Tibial artery (tissue), 4 donors: Measurements from ENCODE around the gene TOMM40.
A peak's percentile ranks its signal among the peaks of the same experiment; 100 is the strongest.
"Not testable (repeated sequence)": the region's sequence is repeated elsewhere in the genome, so short reads cannot be mapped to it uniquely, and the experiment has no call there.

Experiments
- DNase-seq, 2 donors: peaks; one replicate each; pipeline ENCODE4 v3.0.0-alpha.2; 2019
- H3K27ac ChIP-seq, 2 donors: fragments of 200-600 bp; sonication (generic) in 1 of 2; 1 replicate in 1 of 2; 2 replicates in 1 of 2; pipeline ENCODE4 v1.5.1; 2018 to 2019; ENCODE audit warnings: mild to moderate bottlenecking in 1 of 2
- H3K27me3 ChIP-seq, 2 donors: fragments of 200-600 bp; sonication (generic) in 1 of 2; one replicate each; pipeline versions ENCODE4 v1.5.1 to v1.6.0; 2016 to 2019
- H3K36me3 ChIP-seq, 3 donors: fragments of 200-600 bp; sonication (generic) in 2 of 3; one replicate each; pipeline ENCODE4 v1.5.1; 2016 to 2019; ENCODE audit warnings: mild to moderate bottlenecking in 2 of 3
- H3K4me1 ChIP-seq, 4 donors: fragments of 200-600 bp; sonication (generic) in 2 of 4; 1 replicate in 3 of 4; 2 replicates in 1 of 4; pipeline ENCODE4 v1.5.1; 2016 to 2019
- H3K4me3 ChIP-seq, 2 donors: fragments of 200-600 bp; sonication (generic) in 1 of 2; 1 replicate in 1 of 2; 2 replicates in 1 of 2; pipeline ENCODE4 v1.5.1; 2018 to 2019; ENCODE audit warnings: mild to moderate bottlenecking in 2 of 2
- H3K9me3 ChIP-seq, 3 donors: fragments of 200-600 bp; sonication (generic) in 1 of 3; one replicate each; pipeline ENCODE4 v1.5.1; 2016 to 2019
- CTCF ChIP-seq, 2 experiments: fragments of 200-600 bp in 1 of 2; fragments of 450-650 bp in 1 of 2; IDR thresholded peaks; one replicate each; pipeline ENCODE4 v1.5.1; 2017 to 2019; ENCODE audit warnings: antibody characterized with exemption in 2 of 2, mild to moderate bottlenecking in 1 of 2, moderate library complexity in 1 of 2
- intact Hi-C: fragments of 100-400 bp; cut with DNase I; formaldehyde crosslinking; loops from one replicate; pipeline ENCODE4 v1.15.0; 2023; ENCODE audit warnings: low total_unique reads

Gene TOMM40

DNA sequence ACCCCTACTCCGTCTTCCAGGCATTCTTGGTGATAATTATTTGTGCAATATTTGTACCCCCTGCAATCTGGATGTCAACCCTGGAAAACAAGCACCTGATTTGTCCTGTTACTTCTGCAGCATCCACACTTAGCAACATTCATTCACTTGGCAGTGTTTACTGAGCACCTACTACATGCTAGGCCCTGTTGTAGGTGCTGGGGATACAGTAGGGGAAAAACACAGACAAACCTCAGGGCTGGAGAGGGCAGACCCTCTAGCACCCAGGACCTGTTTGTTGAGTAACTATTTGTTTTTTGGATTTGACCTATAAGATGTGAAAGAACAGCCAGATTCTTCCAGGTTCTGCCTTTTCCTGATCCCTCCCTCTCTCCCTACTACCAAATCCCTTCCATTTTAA, 35.4 kb upstream of the TOMM40 start:
- H3K27ac ChIP-seq = no peak overlapping the region
- no peak for DNase-seq
- peaks cover 0 to 19% (median 2%) of the 10 kb centered on the region in 4 donors for H3K4me1 ChIP-seq

GRCh38 chr19:44856421-44857083, 34.5 kb upstream of the TOMM40 start:
- Histone ChIP-seq H3K27ac (no peak overlapping the region), H3K4me3 (no peak overlapping the region), H3K36me3 (peaks cover 0 to 15% (median 11%) of the 10 kb centered on the region in 3 donors), H3K4me1 (peaks cover 0 to 10% (median 2%) of the 10 kb centered on the region in 4 donors), H3K9me3 (no peaks in the 10 kb centered on the region), H3K27me3 (no peaks in the 10 kb centered on the region)
- peak in 1 of 2 donors; percentile 36 for DNase-seq
- intact Hi-C loops = no loop called here
- no peak for TF ChIP-seq CTCF (IDR thresholded peaks at IDR 0.05)

More for the DNA sequence above, 35.4 kb upstream of the TOMM40 start:
- no peak for TF ChIP-seq CTCF (IDR thresholded peaks at IDR 0.05)
- Histone ChIP-seq H3K27me3 (no peaks in the 10 kb centered on the region), H3K9me3 (no peaks in the 10 kb centered on the region), H3K4me3 (no peak overlapping the region), H3K36me3 (peaks cover 0 to 20% (median 10%) of the 10 kb centered on the region in 3 donors)
- intact Hi-C loops = no loop called here

- Histone ChIP-seq H3K4me3 (no peak overlapping the region), H3K27ac (no peak overlapping the region), H3K9me3 (no peaks in the 10 kb centered on the region), H3K4me1 (peaks cover 0 to 7% (median 2%) of the 10 kb centered on the region in 4 donors), H3K36me3 (peaks cover 0 to 16% (median 11%) of the 10 kb centered on the region in 3 donors), H3K27me3 (no peaks in the 10 kb centered on the region)
- no peak for DNase-seq
- no peak for TF ChIP-seq CTCF (IDR thresholded peaks at IDR 0.05)
- intact Hi-C loops = no loop called here
Measured at GRCh38 chr19:44857837-44858236, 33.2 kb upstream of the TOMM40 start.

- peaks cover 10 to 29% (median 23%) of the 10 kb centered on the region in 3 donors for H3K36me3 ChIP-seq
- H3K9me3 ChIP-seq, DNase-seq, H3K4me3 ChIP-seq, intact Hi-C loops, H3K27me3 ChIP-seq, H3K4me1 ChIP-seq, H3K27ac ChIP-seq: not testable (repeated sequence)
Measured at GRCh38 chr19:44861576-44861975, 29.5 kb upstream of the TOMM40 start.

GRCh38 chr19:44863990-44864389, 27.1 kb upstream of the TOMM40 start:
- Histone ChIP-seq H3K4me3 (no peak overlapping the region), H3K4me1 (no peaks in the 10 kb centered on the region), H3K27me3 (no peaks in the 10 kb centered on the region), H3K9me3 (no peaks in the 10 kb centered on the region), H3K36me3 (peaks cover 23 to 44% (median 30%) of the 10 kb centered on the region in 3 donors), H3K27ac (no peak overlapping the region)
- no peak for DNase-seq
- intact Hi-C loops = no loop called here
- no peak for TF ChIP-seq CTCF (IDR thresholded peaks at IDR 0.05)

- Histone ChIP-seq H3K9me3 (no peaks in the 10 kb centered on the region), H3K27ac (no peak overlapping the region), H3K4me1 (no peaks in the 10 kb centered on the region), H3K36me3 (peaks cover 16 to 49% (median 31%) of the 10 kb centered on the region in 3 donors), H3K27me3 (no peaks in the 10 kb centered on the region), H3K4me3 (no peak overlapping the region)
- intact Hi-C loops = no loop called here
- no peak for TF ChIP-seq CTCF (IDR thresholded peaks at IDR 0.05)
- DNase-seq = no peak
Measured at GRCh38 chr19:44865196-44865767, 25.8 kb upstream of the TOMM40 start.
